IMR-90 (cell line): ENCODE measurements around the gene ACOT2. TPM values are rescaled to one million over a fixed set of nuclear protein-coding genes. Genes with fewer than 3 reads are reported as not detected.

Experiments used
- ATAC-seq: fragments of 200-7000 bp; cut with Tn5 transposase; 2 replicates; pipeline ENCODE4 v1.9.1; 2020; ENCODE audit warnings: low read depth, mild to moderate bottlenecking, moderate library complexity
- BruUV-seq: library from RNA; stranded (reverse); fragments of 400-500 nt; replicated peaks from 2 replicates; lab custom pipeline; 2021; lab: Mats Ljungman, UMichigan
- CTCF ChIA-PET: fragments of 300-600 bp; formaldehyde crosslinking; extraction: SDS; loops from one replicate; lab custom pipeline; 2021; ENCODE audit warnings: antibody characterized with exemption; lab: Yijun Ruan, JAX
- POLR2A ChIA-PET: fragments of 300-600 bp; sonication (Branson Sonifier 250); formaldehyde crosslinking; loops from one replicate; lab custom pipeline; 2022; ENCODE audit warnings: antibody characterized with exemption; ENCODE audit not compliant: unreplicated experiment; lab: Charles Lee
- DNase-seq: peaks from one replicate; pipeline ENCODE4 v3.0.0; 2013
- H2AFZ ChIP-seq: replicated peaks from 2 replicates; pipeline ENCODE3; 2013; ENCODE audit warnings: low read length, mild to moderate bottlenecking; ENCODE audit not compliant: poor library complexity
- H2AK5ac ChIP-seq: 2 replicates; pipeline ENCODE4 v1.6.1; 2013; ENCODE audit warnings: low read depth, low read length, inconsistent platforms
- H2AK9ac ChIP-seq: replicated peaks from 2 replicates; pipeline ENCODE3; 2013; ENCODE audit warnings: mild to moderate bottlenecking, low read depth, low read length, moderate library complexity; ENCODE audit not compliant: poor library complexity
- H2BK120ac ChIP-seq: 2 replicates; pipeline ENCODE4 v1.6.1; 2013; ENCODE audit warnings: low read depth, low read length, inconsistent platforms
- H2BK15ac ChIP-seq: 3 replicates; pipeline ENCODE4 v1.6.1; 2013; ENCODE audit warnings: low read depth, low read length, inconsistent platforms
- H2BK20ac ChIP-seq: 2 replicates; pipeline ENCODE4 v1.6.1; 2013; ENCODE audit warnings: low read depth, mild to moderate bottlenecking, inconsistent platforms, low read length, moderate library complexity
- H2BK5ac ChIP-seq: 2 replicates; pipeline ENCODE4 v1.6.1; 2013; ENCODE audit warnings: mild to moderate bottlenecking, low read depth, low read length, inconsistent platforms; ENCODE audit not compliant: poor library complexity, severe bottlenecking
- H3K14ac ChIP-seq: replicated peaks from 2 replicates; pipeline ENCODE4 v1.6.1; 2013; ENCODE audit warnings: low read depth, low read length, inconsistent platforms
- H3K18ac ChIP-seq: 2 replicates; pipeline ENCODE4 v1.6.1; 2013; ENCODE audit warnings: low read depth, low read length, control low read depth
- H3K23ac ChIP-seq: 2 replicates; pipeline ENCODE4 v1.6.1; 2013; ENCODE audit warnings: low read depth, low read length, inconsistent platforms
- H3K27ac ChIP-seq: 2 replicates; pipeline ENCODE4 v1.5.1; 2013; ENCODE audit warnings: mild to moderate bottlenecking, control low read depth, low read length; ENCODE audit not compliant: insufficient read depth
- H3K27me3 ChIP-seq: 2 replicates; pipeline ENCODE4 v1.6.1; 2013; ENCODE audit warnings: low read length; ENCODE audit not compliant: control insufficient read depth, insufficient read depth
- H3K36me3 ChIP-seq: 2 replicates; pipeline ENCODE4 v1.6.1; 2013; ENCODE audit warnings: low read length, mixed read lengths; ENCODE audit not compliant: control insufficient read depth, insufficient read depth
- H3K4ac ChIP-seq: 2 replicates; pipeline ENCODE4 v1.6.1; 2013; ENCODE audit warnings: low read depth, low read length, inconsistent platforms
- H3K4me1 ChIP-seq: 2 replicates; pipeline ENCODE4 v1.6.1; 2013; ENCODE audit warnings: low read length, mixed read lengths; ENCODE audit not compliant: control insufficient read depth, insufficient read depth
- H3K4me2 ChIP-seq: 2 replicates; pipeline ENCODE4 v1.6.1; 2013; ENCODE audit warnings: low read depth, mild to moderate bottlenecking, control low read depth, low read length, moderate library complexity
- H3K4me3 ChIP-seq: 2 replicates; pipeline ENCODE4 v1.5.1; 2013; ENCODE audit warnings: low read depth, mild to moderate bottlenecking, control low read depth, low read length, moderate library complexity; ENCODE audit not compliant: insufficient read depth
- H3K56ac ChIP-seq: 2 replicates; pipeline ENCODE4 v1.6.1; 2013; ENCODE audit warnings: low read length, inconsistent platforms; ENCODE audit not compliant: insufficient read depth; ENCODE audit errors: extremely low read depth
- H3K79me1 ChIP-seq, 2 experiments: 2 replicates each; pipeline ENCODE4 v1.6.1; 2013; ENCODE audit warnings: low read length in 2 of 2, inconsistent platforms in 1 of 2, low read depth in 1 of 2
- H3K9ac ChIP-seq: 2 replicates; pipeline ENCODE4 v1.6.1; 2013; ENCODE audit warnings: low read depth, low read length, control low read depth
- H3K9me1 ChIP-seq: 2 replicates; pipeline ENCODE4 v1.6.1; 2013; ENCODE audit warnings: low read length, inconsistent platforms; ENCODE audit not compliant: insufficient read depth
- H3K9me3 ChIP-seq: 2 replicates; pipeline ENCODE4 v1.6.1; 2013; ENCODE audit warnings: low read length; ENCODE audit not compliant: control insufficient read depth, insufficient read depth
- H4K20me1 ChIP-seq: 2 replicates; pipeline ENCODE4 v1.6.1; 2013; ENCODE audit warnings: low read length, inconsistent platforms; ENCODE audit not compliant: insufficient read depth
- H4K5ac ChIP-seq: 2 replicates; pipeline ENCODE4 v1.6.1; 2013; ENCODE audit warnings: mild to moderate bottlenecking, low read depth, low read length, control low read depth
- H4K8ac ChIP-seq, 2 experiments: 2 replicates each; pipeline ENCODE4 v1.6.1; 2013; ENCODE audit warnings: low read depth in 2 of 2, low read length in 2 of 2, control low read depth in 1 of 2, inconsistent platforms in 1 of 2
- H4K91ac ChIP-seq: 2 replicates; pipeline ENCODE4 v1.6.1; 2013; ENCODE audit warnings: low read depth, low read length, inconsistent platforms; ENCODE audit not compliant: insufficient read depth
- WGBS, 2 experiments: methylation state at CpG; one replicate each; pipeline versions ENCODE4 v1.1.5 to v1.1.7; 2013; ENCODE audit warnings: missing lambda C conversion rate in 2 of 2; ENCODE audit not compliant: insufficient read length in 1 of 2; ENCODE audit errors: extremely low coverage in 2 of 2; 5-methylcytosine and 5-hydroxymethylcytosine counted together
- dilution Hi-C: fragments of 300-500 bp; cut with HindIII; formaldehyde crosslinking; loops from one replicate; pipeline ENCODE4 v1.14.3; 2018; ENCODE audit warnings: low sequenced_read_pairs; ENCODE audit not compliant: unreplicated experiment
- in situ Hi-C: fragments of 300-500 bp; cut with MboI; formaldehyde crosslinking; loops from 3 replicates; pipeline ENCODE4 v1.14.3; 2019; ENCODE audit warnings: low sequenced_read_pairs, inconsistent platforms, mixed read lengths
- intact Hi-C: fragments of 100-400 bp; cut with micrococcal nuclease; formaldehyde crosslinking; loops from 2 replicates; pipeline ENCODE4 v1.10.0; 2022
- polyA plus RNA-seq, 3 experiments: library from polyadenylated mRNA; depleted of rRNA; stranded (reverse); fragments of >200 nt; gene quantifications; 2 replicates each; pipeline ENCODE4 v1.2.3, GENCODE V29; 2012; ENCODE audit warnings: low replicate concordance in 1 of 3
- total RNA-seq: library from RNA; depleted of rRNA; stranded (reverse); fragments of >200 nt; gene quantifications from 2 replicates; pipeline ENCODE4 v1.2.3, GENCODE V29; 2012
- TF ChIP-seq, protein P1 (sequence below): fragments of 150-350 bp; IDR thresholded peaks from 2 replicates; pipeline ENCODE4 v1.6.1; 2017; ENCODE audit warnings: mild to moderate bottlenecking, antibody characterized with exemption, low read length, low read depth

Gene ACOT2
- total and polyA plus RNA-seq, 2 of the 4 experiments (the other 2 are of a cell fraction): 24.7 to 33.1 TPM

DNA sequence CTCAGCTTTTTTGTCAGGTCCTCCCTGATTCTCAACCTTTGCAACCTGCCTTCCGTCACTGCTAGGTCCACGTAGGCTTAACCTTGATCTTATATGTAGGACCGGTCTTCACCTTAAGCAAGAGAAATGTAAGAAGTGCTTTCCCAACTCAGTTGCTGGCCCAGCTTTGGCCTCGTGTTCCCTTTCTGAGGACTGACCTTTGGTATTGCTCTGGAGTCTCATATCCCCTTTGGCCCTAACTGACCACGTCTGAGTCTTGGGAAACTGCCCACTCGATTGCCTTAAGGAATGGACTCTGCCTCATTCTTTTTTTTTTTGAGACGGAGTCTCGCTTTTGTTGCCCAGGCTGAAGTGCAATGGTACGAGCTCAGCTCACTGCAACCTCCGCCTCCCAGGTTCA, 51.3 kb downstream of the ACOT2 start:
- intact Hi-C loops (no loop called here), dilution Hi-C loops (no loop called here), in situ Hi-C loops (no loop called here)
- H3K4me1 ChIP-seq: no peaks in the 10 kb centered on the region
- 47% methylated on average over 4 of the region's 10 CpGs; no CpG with 5 or more reads in 1 of the 2 experiments for WGBS, 2 experiments
- TF ChIP-seq, protein P1, sequence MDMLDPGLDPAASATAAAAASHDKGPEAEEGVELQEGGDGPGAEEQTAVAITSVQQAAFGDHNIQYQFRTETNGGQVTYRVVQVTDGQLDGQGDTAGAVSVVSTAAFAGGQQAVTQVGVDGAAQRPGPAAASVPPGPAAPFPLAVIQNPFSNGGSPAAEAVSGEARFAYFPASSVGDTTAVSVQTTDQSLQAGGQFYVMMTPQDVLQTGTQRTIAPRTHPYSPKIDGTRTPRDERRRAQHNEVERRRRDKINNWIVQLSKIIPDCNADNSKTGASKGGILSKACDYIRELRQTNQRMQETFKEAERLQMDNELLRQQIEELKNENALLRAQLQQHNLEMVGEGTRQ: no peak
- H3K56ac ChIP-seq: no peak overlapping the region
- no peak overlapping the region for H3K4me2 ChIP-seq
- H3K79me1 ChIP-seq: no peaks in the 10 kb centered on the region
- H4K91ac ChIP-seq: no peak overlapping the region
- DNase-seq: no peak
- H3K27ac ChIP-seq: no peak overlapping the region
- H2BK20ac ChIP-seq: no peak overlapping the region
- CTCF ChIA-PET: no interaction called here
- ATAC-seq: no peak
- no peaks in the 10 kb centered on the region for H3K9me1 ChIP-seq
- H3K23ac ChIP-seq: no peak overlapping the region
- H4K5ac ChIP-seq: no peak overlapping the region
- H2BK5ac ChIP-seq: no peak overlapping the region
- no peak overlapping the region for H2AFZ ChIP-seq
- H2AK9ac ChIP-seq: no peak overlapping the region
- no peaks in the 10 kb centered on the region for H4K20me1 ChIP-seq
- H4K8ac ChIP-seq: no peak overlapping the region
- H3K18ac ChIP-seq: no peak overlapping the region
- POLR2A ChIA-PET: no interaction called here
- H2BK15ac ChIP-seq: no peak overlapping the region
- H3K9ac ChIP-seq: no peak overlapping the region
- no TSS peak for BruUV-seq
- no peaks in the 10 kb centered on the region for H3K36me3 ChIP-seq
- no peak overlapping the region for H2AK5ac ChIP-seq
- H3K4me3 ChIP-seq: no peak overlapping the region
- H3K27me3 ChIP-seq: peaks cover 11% of the 10 kb centered on the region
- no peak overlapping the region for H3K4ac ChIP-seq
- no peak overlapping the region for H2BK120ac ChIP-seq
- no peak overlapping the region; the same call in 1 of the 2 replicates for H3K14ac ChIP-seq
- H3K9me3 ChIP-seq: no peaks in the 10 kb centered on the region
